Activated CD8-positive, alpha-beta T cell treated with anti-CD3 and anti-CD28 coated beads for 36 hours (primary cell): ENCODE data around the gene SLC12A6. TPM values are rescaled to one million over a fixed set of nuclear protein-coding genes. Genes with fewer than 3 reads are reported as not detected.
"Not testable (repeated sequence)": the region's sequence is repeated elsewhere in the genome, so short reads cannot be mapped to it uniquely, and the experiment has no call there.

Experiments
- ATAC-seq: fragments of 200-7000 bp; cut with Tn5 transposase; one replicate; pipeline ENCODE4 v1.10.0; 2021; ENCODE audit warnings: mild to moderate bottlenecking, moderate library complexity
- CTCF ChIA-PET: fragments of 350-600 bp; sonication (Branson Sonifier 250); formaldehyde crosslinking; loops from one replicate; lab custom pipeline; 2021; ENCODE audit warnings: antibody characterized with exemption; lab: Charles Lee
- POLR2A ChIA-PET: fragments of 350-600 bp; sonication (Branson Sonifier 250); formaldehyde crosslinking; loops from one replicate; lab custom pipeline; 2021; ENCODE audit warnings: antibody characterized with exemption; lab: Charles Lee
- DNase-seq: peaks from one replicate; pipeline ENCODE4 v3.0.0-alpha.2; 2020
- H3K27ac Mint-ChIP-seq: one replicate; pipeline ENCODE4 v1.8.0; 2021; ENCODE audit warnings: mild to moderate bottlenecking, mixed read lengths
- H3K27me3 Mint-ChIP-seq: one replicate; pipeline ENCODE4 v1.8.0; 2021; ENCODE audit warnings: mixed read lengths
- H3K36me3 Mint-ChIP-seq: one replicate; pipeline ENCODE4 v1.8.0; 2021; ENCODE audit warnings: low read depth, mixed read lengths
- H3K4me1 Mint-ChIP-seq: one replicate; pipeline ENCODE4 v1.8.0; 2021; ENCODE audit warnings: low read depth, mixed read lengths
- H3K4me3 Mint-ChIP-seq: one replicate; pipeline ENCODE4 v1.8.0; 2021; ENCODE audit warnings: mild to moderate bottlenecking, moderate library complexity, mixed read lengths
- H3K9me3 Mint-ChIP-seq: one replicate; pipeline ENCODE4 v1.8.0; 2021; ENCODE audit warnings: mixed read lengths
- intact Hi-C: fragments of 100-400 bp; cut with micrococcal nuclease; formaldehyde crosslinking; loops from one replicate; pipeline ENCODE4 v1.10.0; 2022
- total RNA-seq, 2 experiments: library from RNA; stranded (reverse); gene quantifications; one replicate each; pipeline ENCODE4 v1.2.3, GENCODE V29; 2021
- TF ChIP-seq, protein P1 (sequence below): fragments of 200-600 bp; IDR thresholded peaks from one replicate; pipeline ENCODE4 v1.8.0; 2022; ENCODE audit warnings: antibody characterized with exemption, mild to moderate bottlenecking

SLC12A6 gene
- total RNA-seq, 2 experiments from 2014 or later, result 22.2 to 24.8 TPM

DNA sequence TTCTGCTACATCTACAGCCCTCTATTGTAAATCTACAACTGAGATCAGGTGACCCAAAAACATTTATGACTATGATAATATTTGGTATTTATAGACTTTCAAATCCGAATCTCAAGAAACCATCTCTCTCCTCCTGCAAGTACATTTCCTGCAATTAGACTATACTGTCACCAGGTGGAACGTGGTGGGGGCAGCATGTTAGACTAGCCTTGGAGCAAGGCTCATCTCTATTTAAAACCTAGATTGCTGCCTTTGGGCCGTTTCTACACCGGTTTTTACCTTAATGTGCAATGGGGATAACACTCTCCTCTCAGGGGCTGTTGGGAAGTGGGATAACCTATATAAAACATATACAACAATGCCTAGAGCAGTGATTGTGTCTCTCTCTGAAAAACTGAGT is 123.9 kb downstream of the SLC12A6 start:
- TF ChIP-seq, protein P1, sequence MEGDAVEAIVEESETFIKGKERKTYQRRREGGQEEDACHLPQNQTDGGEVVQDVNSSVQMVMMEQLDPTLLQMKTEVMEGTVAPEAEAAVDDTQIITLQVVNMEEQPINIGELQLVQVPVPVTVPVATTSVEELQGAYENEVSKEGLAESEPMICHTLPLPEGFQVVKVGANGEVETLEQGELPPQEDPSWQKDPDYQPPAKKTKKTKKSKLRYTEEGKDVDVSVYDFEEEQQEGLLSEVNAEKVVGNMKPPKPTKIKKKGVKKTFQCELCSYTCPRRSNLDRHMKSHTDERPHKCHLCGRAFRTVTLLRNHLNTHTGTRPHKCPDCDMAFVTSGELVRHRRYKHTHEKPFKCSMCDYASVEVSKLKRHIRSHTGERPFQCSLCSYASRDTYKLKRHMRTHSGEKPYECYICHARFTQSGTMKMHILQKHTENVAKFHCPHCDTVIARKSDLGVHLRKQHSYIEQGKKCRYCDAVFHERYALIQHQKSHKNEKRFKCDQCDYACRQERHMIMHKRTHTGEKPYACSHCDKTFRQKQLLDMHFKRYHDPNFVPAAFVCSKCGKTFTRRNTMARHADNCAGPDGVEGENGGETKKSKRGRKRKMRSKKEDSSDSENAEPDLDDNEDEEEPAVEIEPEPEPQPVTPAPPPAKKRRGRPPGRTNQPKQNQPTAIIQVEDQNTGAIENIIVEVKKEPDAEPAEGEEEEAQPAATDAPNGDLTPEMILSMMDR, result no peak
- POLR2A ChIA-PET, result interaction anchor here (0.7 kb wide), 1 partner anchor 158 kb away, joined by 3 read pairs; no protein-coding TSS in a partner anchor
- ATAC-seq (no peak), DNase-seq (peak; percentile 15)
- no peaks in the 10 kb centered on the region for H3K36me3 Mint-ChIP-seq
- H3K4me3 Mint-ChIP-seq, result no peak overlapping the region
- CTCF ChIA-PET, result interaction anchor here (1.0 to 1.5 kb wide), 2 partner anchors 15 to 153 kb away, joined by 3 read pairs; no protein-coding TSS in a partner anchor
- no peak overlapping the region for H3K27ac Mint-ChIP-seq
- no peaks in the 10 kb centered on the region for H3K27me3 Mint-ChIP-seq
- peaks cover 3% of the 10 kb centered on the region for H3K4me1 Mint-ChIP-seq
- intact Hi-C loops, result no loop called here
- H3K9me3 Mint-ChIP-seq, result no peaks in the 10 kb centered on the region

DNA sequence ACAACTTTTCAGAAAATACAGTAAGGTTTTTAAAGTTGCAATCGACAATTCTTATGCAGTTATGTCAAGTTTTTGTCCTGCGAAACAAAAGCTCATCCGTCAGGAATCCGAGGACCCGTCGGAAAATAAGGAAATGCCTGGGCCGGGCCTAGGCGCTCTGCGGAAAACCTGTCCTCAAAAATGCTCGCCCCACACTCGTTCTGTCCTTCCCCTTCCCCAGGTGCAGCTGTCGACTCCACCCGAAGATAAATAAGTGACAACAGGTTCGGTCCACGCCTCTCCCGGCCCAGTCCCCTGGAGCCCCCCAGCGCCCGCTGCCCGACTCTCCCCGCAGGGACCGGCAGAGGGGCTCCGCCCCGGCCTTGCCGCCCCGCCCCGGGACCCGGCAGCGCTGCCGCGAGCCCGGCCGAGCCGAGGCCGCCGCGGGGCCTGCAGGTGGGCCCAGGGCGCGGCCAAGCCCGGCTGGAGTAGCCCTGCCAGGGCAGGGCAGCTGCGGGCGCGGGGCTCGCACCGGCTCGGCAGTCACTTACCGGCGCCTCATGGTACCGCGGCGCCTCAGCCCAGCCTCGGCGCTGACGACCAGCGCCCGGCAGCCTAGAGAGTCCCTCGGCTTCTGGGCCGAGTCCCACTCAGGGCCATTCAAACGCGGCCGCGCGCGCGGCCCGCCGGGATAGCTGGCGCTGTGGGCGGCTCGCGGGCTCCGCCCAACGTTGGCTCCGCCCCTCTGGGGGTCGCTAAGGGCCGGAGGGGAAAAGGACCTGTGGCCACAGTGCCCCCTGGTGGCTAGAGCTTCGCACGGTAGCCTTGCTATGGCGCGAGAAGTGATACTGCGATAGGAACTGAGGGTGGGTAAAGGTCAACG is 127.9 kb downstream of the SLC12A6 start, which contains the start of gene KATNBL1:
Gene KATNBL1, minus strand, starts transcription at position 676 of the 862 bp plus-strand sequence. CDS start 46,420 bp downstream, outside the sequence.
- TF ChIP-seq, protein P1, result peak; percentile 77
- ATAC-seq (peak; percentile 97), DNase-seq (peak; percentile 98)
- peak within 1 kb of the TSS; percentile 88 for H3K4me3 Mint-ChIP-seq
- H3K36me3 Mint-ChIP-seq, result peaks cover 12% of the 10 kb centered on the region
- H3K27me3 Mint-ChIP-seq, result no peaks in the 10 kb centered on the region
- H3K27ac Mint-ChIP-seq, result peak within 1 kb of the TSS; percentile 87
- intact Hi-C loops, result loop anchor here (1.0 to 2.0 kb wide), 2 partner anchors 99 to 147 kb away; no protein-coding TSS in a partner anchor
- POLR2A ChIA-PET, result interaction anchor here (0.7 to 2.3 kb wide), 6 partner anchors 10 to 171 kb away, joined by 3 to 11 read pairs (median 4); partner anchors contain the start of genes AVEN, EMC4, EMC7 and PGBD4
- CTCF ChIA-PET, result interaction anchor here (0.5 to 5.1 kb wide), 40 partner anchors 8 to 472 kb away, joined by 3 to 69 read pairs (median 4); partner anchors contain the start of genes EMC4, EMC7 and PGBD4
- H3K4me1 Mint-ChIP-seq, result peaks cover 24% of the 10 kb centered on the region
- no peaks in the 10 kb centered on the region for H3K9me3 Mint-ChIP-seq

DNA sequence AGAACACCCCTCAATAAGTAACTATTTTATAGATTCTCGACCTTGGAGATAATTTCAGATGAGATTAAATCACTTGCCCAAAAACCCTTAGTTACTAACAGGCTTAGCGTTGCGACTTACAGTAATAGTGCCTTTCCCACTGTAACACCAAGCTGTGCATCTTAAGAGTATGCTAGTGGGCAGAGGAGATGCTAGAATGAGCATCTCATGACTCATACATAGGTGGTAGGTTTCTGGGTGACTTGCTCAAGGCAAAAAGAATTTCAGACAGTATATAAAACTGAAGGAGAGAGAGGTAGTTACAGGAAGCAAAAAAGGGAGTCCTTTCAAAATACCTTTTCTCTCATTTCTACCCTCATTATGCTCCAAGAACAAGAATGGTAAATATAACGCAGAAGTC is 131.6 kb downstream of the SLC12A6 start:
- H3K27me3 Mint-ChIP-seq, result no peaks in the 10 kb centered on the region
- ChIA-PET CTCF (no interaction called here), POLR2A (no interaction called here)
- no peaks in the 10 kb centered on the region for H3K9me3 Mint-ChIP-seq
- H3K4me3 Mint-ChIP-seq, result no peak overlapping the region
- no peak overlapping the region for H3K27ac Mint-ChIP-seq
- no peak for DNase-seq
- TF ChIP-seq, protein P1, result no peak
- no peak for ATAC-seq
- peaks cover 36% of the 10 kb centered on the region for H3K4me1 Mint-ChIP-seq
- intact Hi-C loops, result no loop called here
- peaks cover 21% of the 10 kb centered on the region for H3K36me3 Mint-ChIP-seq

DNA sequence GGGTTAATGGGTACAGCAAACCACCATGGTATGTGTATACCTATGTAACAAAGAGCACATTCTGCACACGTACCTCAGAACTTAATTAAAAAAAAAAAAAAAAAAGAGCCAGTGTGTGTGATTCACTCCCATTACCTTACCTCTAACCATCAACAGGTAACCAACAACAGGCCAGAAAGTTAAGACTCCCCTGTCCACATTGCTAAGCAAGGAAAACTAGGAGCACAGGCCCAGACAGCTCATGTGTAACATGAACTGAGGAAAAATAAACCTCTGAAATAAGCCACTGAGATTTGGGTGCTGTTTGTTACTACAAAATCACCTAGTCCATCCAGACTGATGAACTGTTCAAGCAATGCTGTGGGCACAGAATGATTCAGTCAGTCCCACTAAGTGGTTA is 133.6 kb downstream of the SLC12A6 start:
- intact Hi-C loops, result no loop called here
- Mint-ChIP-seq H3K27ac (no peak overlapping the region), H3K27me3 (no peaks in the 10 kb centered on the region), H3K9me3 (no peaks in the 10 kb centered on the region), H3K4me1 (peaks cover 40% of the 10 kb centered on the region), H3K36me3 (peaks cover 35% of the 10 kb centered on the region), H3K4me3 (no peak overlapping the region)
- ChIA-PET CTCF (no interaction called here), POLR2A (no interaction called here)
- TF ChIP-seq, protein P1, result no peak
- ATAC-seq, result no peak
- DNase-seq, result no peak

DNA sequence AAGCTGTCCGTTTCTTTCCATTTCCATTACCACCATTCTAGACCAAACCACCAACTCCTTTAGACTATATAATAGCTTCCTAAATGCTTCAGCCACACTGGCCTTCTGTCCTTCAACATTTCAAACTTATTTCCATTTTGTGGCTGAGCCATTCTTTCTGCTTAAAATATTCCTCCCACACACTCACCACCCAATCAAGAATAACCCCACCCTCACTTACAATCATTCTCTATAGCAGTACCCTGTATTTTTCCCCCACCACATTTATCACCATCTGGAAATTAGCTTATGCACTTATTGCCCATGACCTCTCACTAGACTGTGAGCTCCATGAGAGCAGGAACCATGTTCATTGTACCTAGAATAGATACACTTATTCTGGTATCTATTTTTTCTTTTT is 134.3 kb downstream of the SLC12A6 start:
- Mint-ChIP-seq H3K9me3 (no peaks in the 10 kb centered on the region), H3K36me3 (peaks cover 35% of the 10 kb centered on the region), H3K27me3 (no peaks in the 10 kb centered on the region), H3K4me3 (no peak overlapping the region), H3K4me1 (peaks cover 36% of the 10 kb centered on the region), H3K27ac (no peak overlapping the region)
- no peak for DNase-seq
- no peak for ATAC-seq
- CTCF ChIA-PET, result no interaction called here
- POLR2A ChIA-PET, result no interaction called here
- intact Hi-C loops, result no loop called here
- TF ChIP-seq, protein P1, result no peak

DNA sequence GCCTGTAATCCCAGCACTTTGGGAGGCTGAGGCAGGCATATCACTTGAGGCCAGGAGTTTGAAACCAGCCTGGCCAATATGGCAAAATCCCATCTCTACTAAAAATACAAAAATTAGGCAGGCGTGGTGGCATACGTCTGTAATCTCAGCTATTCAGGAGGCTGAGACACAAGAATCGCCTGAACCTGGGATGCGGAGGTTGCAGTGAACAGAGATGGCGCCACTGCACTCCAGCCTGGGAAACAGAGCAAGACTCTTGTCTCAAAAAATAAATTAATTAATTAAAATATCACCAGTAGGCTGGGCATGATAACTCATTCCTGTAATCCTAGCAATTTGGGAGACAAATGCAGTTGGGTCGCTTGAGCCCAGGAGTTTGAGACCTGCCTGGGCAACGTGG is 144.3 kb downstream of the SLC12A6 start:
- CTCF ChIA-PET, result not testable (repeated sequence)

More for the DNA sequence above, 144.3 kb downstream of the SLC12A6 start:
- ATAC-seq, H3K27ac Mint-ChIP-seq, intact Hi-C loops, H3K4me3 Mint-ChIP-seq, H3K27me3 Mint-ChIP-seq, DNase-seq, H3K9me3 Mint-ChIP-seq, H3K4me1 Mint-ChIP-seq, POLR2A ChIA-PET: not testable (repeated sequence)
- peaks cover 12% of the 10 kb centered on the region for H3K36me3 Mint-ChIP-seq
